ENCODE results near the gene GGT1.

GRCh38 chr22:24587948-24588347 is 15.0 kb upstream of the GGT1 start:
- TF ChIP-seq CTCF (IDR thresholded peaks at IDR 0.05; ENCODE audit: extremely low read depth in 1 of 2, insufficient read depth in 1 of 2, low read depth in 1 of 2, low read length in 2 of 2) (no peak), POLR2A (IDR thresholded peaks at IDR 0.05; ENCODE audit: low read depth, low read length) (no peak), EZH2 (IDR thresholded peaks at IDR 0.05; ENCODE audit: borderline replicate concordance, low read depth, low read length, severe bottlenecking) (no peak), GATA2 (IDR thresholded peaks at IDR 0.05; ENCODE audit: insufficient read depth, insufficient read length, low read depth, low read length) (no peak), POLR2AphosphoS5 (IDR thresholded peaks at IDR 0.05; ENCODE audit: insufficient read depth, low read depth, low read length) (no peak)
- TF ChIP-seq, protein P1, sequence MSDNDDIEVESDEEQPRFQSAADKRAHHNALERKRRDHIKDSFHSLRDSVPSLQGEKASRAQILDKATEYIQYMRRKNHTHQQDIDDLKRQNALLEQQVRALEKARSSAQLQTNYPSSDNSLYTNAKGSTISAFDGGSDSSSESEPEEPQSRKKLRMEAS (IDR thresholded peaks at IDR 0.05; ENCODE audit: insufficient read depth, insufficient read length) = no peak
